ENCODE data around the gene ACOX3. TPM values are rescaled to one million over a fixed set of nuclear protein-coding genes. Genes with fewer than 3 reads are reported as not detected.

Gene ACOX3
- total and polyA plus RNA-seq, 2 of the 8 experiments (the other 6 are each of a cell fraction or from before 2014, with no cell fraction given), result 2.5 to 9.9 TPM

- Histone ChIP-seq H2AFZ (ENCODE audit: low read length) (no peak overlapping the region), H2BK12ac (ENCODE audit: low read depth, low read length) (no peak overlapping the region), H3K56ac (replicated peaks; ENCODE audit: insufficient read length, low read depth, low read length) (no peak overlapping the region), H3K79me2 (ENCODE audit: control insufficient read depth in 1 of 2, insufficient read depth in 2 of 2, low read length in 2 of 2) (no peaks in the 10 kb centered on the region), H4K8ac (ENCODE audit: extremely low read depth, insufficient read depth, low read length) (no peak overlapping the region), H3K23me2 (ENCODE audit: low read depth, low read length) (peaks cover 6% of the 10 kb centered on the region; the same call in 1 of the 2 replicates), H2BK120ac (replicated peaks; ENCODE audit: low read depth, low read length) (no peak overlapping the region), H4K91ac (replicated peaks; ENCODE audit: insufficient read length, low read length) (no peak overlapping the region), H4K5ac (ENCODE audit: insufficient read length, low read depth, low read length) (no peak overlapping the region), H3K27ac (ENCODE audit: low read depth, low read length) (no peak overlapping the region), H2AK5ac (ENCODE audit: low read depth, low read length) (no peak overlapping the region), H3K4me2 (ENCODE audit: insufficient read depth in 1 of 2, low read depth in 2 of 2, low read length in 2 of 2) (no peak overlapping the region), H3K4me3 (ENCODE audit: extremely low read depth in 1 of 4, insufficient read depth in 2 of 4, low read depth in 3 of 4, low read length in 4 of 4) (no peak overlapping the region), H2BK20ac (ENCODE audit: low read length) (no peak overlapping the region), H3K18ac (ENCODE audit: extremely low read depth, low read length) (no peak overlapping the region), H3K14ac (ENCODE audit: insufficient read length) (no peak overlapping the region), H3K79me1 (ENCODE audit: low read depth, low read length) (no peaks in the 10 kb centered on the region), H3K4ac (replicated peaks; ENCODE audit: insufficient read length, low read depth, low read length) (no peak overlapping the region), H3K9me3 (ENCODE audit: insufficient read depth in 2 of 2, low read depth in 1 of 2, low read length in 1 of 2) (no peaks in the 10 kb centered on the region; a peak in 2 of 4 replicates), H2BK15ac (ENCODE audit: low read length) (no peak overlapping the region), H3K23ac (ENCODE audit: insufficient read length) (no peak overlapping the region), H2BK5ac (ENCODE audit: low read depth, low read length) (no peak overlapping the region), H3K36me3 (ENCODE audit: control insufficient read depth in 2 of 4, insufficient read depth in 4 of 4, low read length in 3 of 4) (no peaks in the 10 kb centered on the region), H4K20me1 (replicated peaks in 1 of 2; ENCODE audit: control insufficient read depth in 1 of 2, insufficient read depth in 2 of 2, low read length in 2 of 2) (peaks cover 0 to 4% of the 10 kb centered on the region in 2 experiments), H3K27me3 (replicated peaks in 1 of 4; ENCODE audit: control insufficient read depth in 3 of 4, extremely low read depth in 1 of 4, insufficient read depth in 3 of 4, low read length in 3 of 4) (no peaks in the 10 kb centered on the region), H3K9ac (replicated peaks in 1 of 4; ENCODE audit: extremely low read depth in 1 of 4, low read depth in 3 of 4, low read length in 3 of 4) (no peak overlapping the region), H3K4me1 (replicated peaks in 1 of 4; ENCODE audit: control insufficient read depth in 3 of 4, insufficient read depth in 4 of 4, low read length in 3 of 4) (no peaks in the 10 kb centered on the region)
- POLR2A ChIA-PET (ENCODE audit: partially characterized antibody), result interaction anchor here (0.6 to 1.0 kb wide), 2 partner anchors 35 to 70 kb away, joined by 3 read pairs; no protein-coding TSS in a partner anchor
- DNase-seq (ENCODE audit: low read depth in 1 of 2, low spot score in 2 of 2) (peak in 1 of 2 experiments; percentile 11), FAIRE-seq (no peak)
- 83% methylated on average over 9 of the region's 9 CpGs; no CpG with 5 or more reads in 1 of the 2 experiments for WGBS, 2 experiments (ENCODE audit: extremely low coverage in 1 of 2, insufficient coverage in 1 of 2, insufficient read length in 1 of 2, insufficient replicate concordance in 2 of 2, low coverage in 1 of 2, low lambda C conversion rate in 2 of 2, missing lambda C conversion rate in 1 of 2)
- CTCF ChIA-PET (ENCODE audit: partially characterized antibody), result interaction anchor here (0.7 to 2.4 kb wide), 15 partner anchors 9 to 94 kb away, joined by 3 to 11 read pairs (median 3); no protein-coding TSS in a partner anchor
- TF ChIP-seq CBX8 (IDR thresholded peaks at IDR 0.05; ENCODE audit: borderline replicate concordance, low read depth, low read length) (no peak), E2F6 (IDR thresholded peaks at IDR 0.05) (no peak), RAD21 (IDR thresholded peaks at IDR 0.05 in 1 of 2, conservative IDR thresholded peaks at IDR 0.05 in 1 of 2; ENCODE audit: low read depth in 2 of 2, low read length in 2 of 2) (no peak), RNF2 (IDR thresholded peaks at IDR 0.05; ENCODE audit: borderline replicate concordance, low read depth, low read length, missing control alignments, poor library complexity, severe bottlenecking) (no peak), NRF1 (IDR thresholded peaks at IDR 0.05; ENCODE audit: low read depth, low read length) (no peak), SP2 (IDR thresholded peaks at IDR 0.05; ENCODE audit: low read length) (no peak), KDM4A (IDR thresholded peaks at IDR 0.05; ENCODE audit: low read depth, low read length, severe bottlenecking) (no peak), EP300 (IDR thresholded peaks at IDR 0.05; ENCODE audit: borderline replicate concordance in 1 of 2, low read depth in 2 of 2, low read length in 2 of 2) (no peak), RFX5 (IDR thresholded peaks at IDR 0.05; ENCODE audit: borderline replicate concordance, low read depth, low read length) (no peak)
These were observed 117.5 kb downstream of the ACOX3 start for GRCh38 chr4:8322794-8323704.
